Bronchial epithelial cell (primary cell): ENCODE measurements around the gene RNF38. TPM values are rescaled to one million over a fixed set of nuclear protein-coding genes. Genes with fewer than 3 reads are reported as not detected.
"Not testable (repeated sequence)": the region's sequence is repeated elsewhere in the genome, so short reads cannot be mapped to it uniquely, and the experiment has no call there.

Experiments
- DNase-seq: peaks from one replicate; pipeline ENCODE4 v3.0.0-alpha.2; 2010; ENCODE audit warnings: low read depth
- FAIRE-seq: peaks from 2 replicates; lab custom pipeline; 2011; peaks lifted over from hg19 to GRCh38; lab: Jason Lieb, UNC
- H3K27me3 ChIP-seq: 2 replicates; pipeline ENCODE4 v1.5.1; 2011; ENCODE audit warnings: low read length; ENCODE audit not compliant: control insufficient read depth, insufficient read depth
- H3K36me3 ChIP-seq: 2 replicates; pipeline ENCODE4 v1.5.1; 2011; ENCODE audit warnings: low read length; ENCODE audit not compliant: control insufficient read depth, insufficient read depth
- H3K4me3 ChIP-seq: 2 replicates; pipeline ENCODE4 v1.5.1; 2011; ENCODE audit warnings: mild to moderate bottlenecking, low read depth, low read length, control low read depth
- CTCF ChIP-seq: IDR thresholded peaks from 2 replicates; pipeline ENCODE4 v1.5.1; 2011; ENCODE audit warnings: mild to moderate bottlenecking, moderate library complexity, low read length, control low read depth, inconsistent platforms; ENCODE audit not compliant: insufficient read depth, severe bottlenecking
- total RNA-seq: library from RNA; depleted of rRNA; stranded (reverse); fragments of >200 nt; gene quantifications from 2 replicates; pipeline ENCODE4 v1.2.1, GENCODE V29; 2014

Gene RNF38
- total RNA-seq, 1 donor from 2014 or later = 5.5 TPM

- H3K36me3 ChIP-seq = no peaks in the 10 kb centered on the region
- DNase-seq = no peak
- TF ChIP-seq CTCF = no peak
These were observed 76.1 kb downstream of the RNF38 start for GRCh38 chr9:36323926-36324325.

GRCh38 chr9:36322462-36322861 is 77.6 kb downstream of the RNF38 start:
- no peak for TF ChIP-seq CTCF

More at GRCh38 chr9:36323926-36324325, 76.1 kb downstream of the RNF38 start:
- FAIRE-seq = no peak
- H3K27me3 ChIP-seq = no peaks in the 10 kb centered on the region
- H3K4me3 ChIP-seq = no peak overlapping the region

GRCh38 chr9:36321903-36322302 is 78.2 kb downstream of the RNF38 start:
- not testable (repeated sequence) for H3K36me3 ChIP-seq, H3K4me3 ChIP-seq, DNase-seq, H3K27me3 ChIP-seq, FAIRE-seq

More at GRCh38 chr9:36322462-36322861, 77.6 kb downstream of the RNF38 start:
- Histone ChIP-seq H3K4me3 (no peak overlapping the region), H3K36me3 (no peaks in the 10 kb centered on the region), H3K27me3 (no peaks in the 10 kb centered on the region)
- no peak for DNase-seq
- no peak for FAIRE-seq

GRCh38 chr9:36320466-36320865 is 79.6 kb downstream of the RNF38 start:
- no peak overlapping the region for H3K4me3 ChIP-seq
- DNase-seq (peak; percentile 75), FAIRE-seq (no peak)
- no peaks in the 10 kb centered on the region for H3K27me3 ChIP-seq
- no peaks in the 10 kb centered on the region for H3K36me3 ChIP-seq
- no peak for TF ChIP-seq CTCF

GRCh38 chr9:36319806-36320205 is 80.3 kb downstream of the RNF38 start:
- Histone ChIP-seq H3K27me3 (no peaks in the 10 kb centered on the region), H3K36me3 (no peaks in the 10 kb centered on the region), H3K4me3 (no peak overlapping the region)
- no peak for TF ChIP-seq CTCF
- DNase-seq (peak; percentile 83), FAIRE-seq (no peak)

GRCh38 chr9:36319183-36319582 is 80.9 kb downstream of the RNF38 start:
- DNase-seq (no peak), FAIRE-seq (no peak)

More at GRCh38 chr9:36319183-36319582, 80.9 kb downstream of the RNF38 start:
- no peak overlapping the region for H3K4me3 ChIP-seq
- no peaks in the 10 kb centered on the region for H3K27me3 ChIP-seq
- H3K36me3 ChIP-seq = no peaks in the 10 kb centered on the region
- TF ChIP-seq CTCF = no peak
